T-cell (primary cell): ENCODE measurements around the gene AVL9. TPM values are rescaled to one million over a fixed set of nuclear protein-coding genes. Genes with fewer than 3 reads are reported as not detected.

Source experiments
- ATAC-seq, 4 experiments: fragments of 200-7000 bp in 3 of 4; fragments of 150-1000 bp in 1 of 4; cut with Tn5 transposase; replicated peaks in 1 of 4; 1 replicate in 3 of 4; 2 replicates in 1 of 4; pipeline ENCODE4 v1.10.0; 2021; ENCODE audit warnings: moderate library complexity in 3 of 4, mild to moderate bottlenecking in 2 of 4, moderate number of reproducible peaks in 1 of 4
- CTCF ChIA-PET, 2 donors: fragments of 300-600 bp; sonication (Branson Sonifier 250); formaldehyde crosslinking; loops; one replicate each; lab custom pipeline; 2022; ENCODE audit warnings: antibody characterized with exemption in 2 of 2; lab: Charles Lee
- POLR2A ChIA-PET, 2 donors: fragments of 300-600 bp; sonication (Branson Sonifier 250); formaldehyde crosslinking; loops; one replicate each; lab custom pipeline; 2022; ENCODE audit warnings: antibody characterized with exemption in 2 of 2; lab: Charles Lee
- DNase-seq, 35 experiments: peaks; one replicate each; pipeline versions ENCODE4 v3.0.0 to v3.0.0-alpha.2; 2013 to 2023
- H3K27ac ChIP-seq: one replicate; pipeline ENCODE4 v1.5.1; 2013; ENCODE audit warnings: low read length
- H3K27me3 ChIP-seq, 2 experiments: replicated peaks in 1 of 2; 1 replicate in 1 of 2; 2 replicates in 1 of 2; pipeline versions ENCODE4 v1.6.1 to v1.7.0; 2013; ENCODE audit warnings: low read length in 1 of 2, mixed read lengths in 1 of 2; ENCODE audit not compliant: control insufficient read depth in 2 of 2, insufficient read depth in 2 of 2; ENCODE audit errors: extremely low read depth in 1 of 2
- H3K36me3 ChIP-seq, 2 donors: 1 replicate in 1 of 2; 2 replicates in 1 of 2; pipeline versions ENCODE4 v1.6.1 to v1.7.0; 2013; ENCODE audit warnings: low read length in 1 of 2; ENCODE audit not compliant: control insufficient read depth in 2 of 2, insufficient read depth in 1 of 2; ENCODE audit errors: extremely low read depth in 1 of 2
- H3K4me1 ChIP-seq, 2 experiments: 1 replicate in 1 of 2; 2 replicates in 1 of 2; pipeline versions ENCODE4 v1.6.1 to v1.7.0; 2013; ENCODE audit warnings: low read length in 2 of 2, mixed read lengths in 1 of 2; ENCODE audit not compliant: insufficient read depth in 2 of 2, control insufficient read depth in 1 of 2; ENCODE audit errors: extremely low read depth in 1 of 2
- H3K4me3 ChIP-seq, 2 donors: 1 replicate in 1 of 2; 2 replicates in 1 of 2; pipeline versions ENCODE4 v1.5.1 to v1.7.0; 2013; ENCODE audit warnings: mild to moderate bottlenecking in 2 of 2, low read length in 1 of 2, moderate library complexity in 1 of 2; ENCODE audit not compliant: control insufficient read depth in 1 of 2; ENCODE audit errors: extremely low read depth in 1 of 2
- H3K9me3 ChIP-seq: 2 replicates; pipeline ENCODE4 v1.7.0; 2013
- H3K27ac Mint-ChIP-seq, 2 donors: one replicate each; pipeline ENCODE4 v1.8.0; 2020 to 2021; ENCODE audit warnings: mild to moderate bottlenecking in 2 of 2, mixed read lengths in 2 of 2
- H3K27me3 Mint-ChIP-seq, 2 donors: one replicate each; pipeline ENCODE4 v1.8.0; 2021 to 2022; ENCODE audit warnings: mixed read lengths in 2 of 2
- H3K36me3 Mint-ChIP-seq: one replicate; pipeline ENCODE4 v1.8.0; 2021; ENCODE audit warnings: mixed read lengths
- H3K4me1 Mint-ChIP-seq, 3 donors: one replicate each; pipeline ENCODE4 v1.8.0; 2020 to 2022; ENCODE audit warnings: mixed read lengths in 3 of 3, mild to moderate bottlenecking in 1 of 3
- H3K4me3 Mint-ChIP-seq, 3 donors: one replicate each; pipeline ENCODE4 v1.8.0; 2020 to 2022; ENCODE audit warnings: mild to moderate bottlenecking in 3 of 3, mixed read lengths in 3 of 3, moderate library complexity in 3 of 3
- H3K9me3 Mint-ChIP-seq, 3 donors: one replicate each; pipeline ENCODE4 v1.8.0; 2020 to 2022; ENCODE audit warnings: mixed read lengths in 3 of 3
- WGBS: methylation state at CpG from one replicate; pipeline ENCODE4 v1.1.5; 2013; ENCODE audit warnings: missing lambda C conversion rate; ENCODE audit not compliant: insufficient coverage; 5-methylcytosine and 5-hydroxymethylcytosine counted together
- total RNA-seq, 35 experiments: library from RNA in 6 of 35; stranded (reverse) in 6 of 35; fragments of 120-200 nt in 1 of 35; gene quantifications; one replicate each; pipeline versions ENCODE4 v1.2.1 to v1.2.4 and lab custom pipeline; 2013 to 2026

AVL9 gene
- total RNA-seq, 5 donors from 2014 or later (not counting 1 experiment from before 2014, with no cell fraction given), result 39.3 to 44.9 (median 39.7) TPM

DNA sequence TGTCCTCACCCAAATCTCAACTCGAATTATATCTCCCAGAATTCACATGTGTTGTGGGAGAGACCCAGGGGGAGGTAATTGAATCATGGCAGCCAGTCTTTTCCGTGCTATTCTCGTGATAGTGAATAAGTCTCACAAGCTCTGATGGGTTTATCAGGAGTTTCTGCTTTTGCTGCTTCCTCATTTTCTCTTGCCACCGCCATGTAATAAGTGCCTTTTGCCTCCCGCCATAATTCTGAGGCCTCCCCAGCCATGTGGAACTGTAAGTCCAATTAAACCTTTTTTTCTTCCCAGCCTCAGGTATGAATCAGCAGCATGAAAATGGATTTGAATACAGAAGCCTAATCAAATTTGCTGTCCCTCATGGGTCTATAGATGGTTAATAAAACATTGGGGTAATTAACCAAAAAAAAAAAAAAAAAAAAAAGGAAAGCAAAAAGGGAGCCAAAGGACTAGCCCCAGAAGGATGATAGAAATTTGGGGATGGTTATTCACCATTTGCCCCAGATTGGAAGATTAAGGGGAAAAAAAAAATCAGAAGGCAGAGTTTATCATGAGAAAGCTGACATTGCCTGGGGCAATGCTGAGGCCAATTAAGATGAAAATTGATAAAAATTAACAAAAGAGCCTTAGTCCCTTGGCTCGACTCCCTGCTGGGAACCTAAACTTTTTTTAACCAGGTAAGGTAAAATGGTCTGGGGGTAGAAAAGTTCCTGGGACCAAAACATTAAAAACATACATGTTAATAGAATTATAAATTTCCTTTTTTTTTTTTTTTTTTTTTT is 27.6 kb downstream of the AVL9 start:
- H3K4me3 Mint-ChIP-seq, result no peak overlapping the region
- peaks cover 0 to 5% (median 3%) of the 10 kb centered on the region in 3 donors for H3K9me3 Mint-ChIP-seq
- H3K27me3 Mint-ChIP-seq, result no peaks in the 10 kb centered on the region
- H3K27ac ChIP-seq, result no peak overlapping the region
- ChIA-PET POLR2A (no interaction called here), CTCF (no interaction called here)
- ATAC-seq (no peak), DNase-seq (no peak)
- H3K9me3 ChIP-seq, result no peaks in the 10 kb centered on the region
- peaks cover 4 to 5% of the 10 kb centered on the region in 2 donors for H3K36me3 ChIP-seq
- no peak overlapping the region for H3K4me3 ChIP-seq
- H3K4me1 ChIP-seq, result no peaks in the 10 kb centered on the region
- peaks cover 30% of the 10 kb centered on the region for H3K36me3 Mint-ChIP-seq
- no peak overlapping the region for H3K27ac Mint-ChIP-seq
- H3K4me1 Mint-ChIP-seq, result peaks cover 20 to 42% (median 35%) of the 10 kb centered on the region in 3 donors
- no peaks in the 10 kb centered on the region for H3K27me3 ChIP-seq
- WGBS, result 100% methylated on average over 3 of the region's 6 CpGs

DNA sequence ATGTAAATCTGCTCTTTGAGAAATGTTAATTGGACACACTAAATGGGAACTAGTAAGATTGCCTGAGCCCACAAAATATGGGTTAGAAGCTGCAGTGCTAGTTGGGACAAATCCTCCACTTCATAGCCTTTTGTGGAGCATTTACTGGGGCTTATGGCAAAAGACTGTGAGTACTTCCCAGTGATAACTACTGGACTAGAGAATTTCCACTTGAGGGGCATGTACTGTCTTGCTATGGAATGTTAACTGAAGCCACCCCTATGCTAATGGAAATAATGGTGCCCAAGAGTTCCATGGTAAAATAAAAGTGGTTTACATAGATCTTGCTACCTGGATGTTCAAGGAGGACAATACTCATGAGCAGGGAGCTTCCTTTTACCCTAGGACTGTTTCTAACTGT is 29.3 kb downstream of the AVL9 start:
- Mint-ChIP-seq H3K27ac (no peak overlapping the region), H3K36me3 (peaks cover 32% of the 10 kb centered on the region), H3K4me1 (peaks cover 34 to 53% (median 42%) of the 10 kb centered on the region in 3 donors), H3K9me3 (peaks cover 0 to 5% (median 3%) of the 10 kb centered on the region in 3 donors), H3K27me3 (no peaks in the 10 kb centered on the region), H3K4me3 (no peak overlapping the region)
- Histone ChIP-seq H3K27ac (no peak overlapping the region), H3K4me3 (no peak overlapping the region), H3K36me3 (peaks cover 4 to 5% of the 10 kb centered on the region in 2 donors), H3K27me3 (no peaks in the 10 kb centered on the region), H3K4me1 (no peaks in the 10 kb centered on the region), H3K9me3 (no peaks in the 10 kb centered on the region)
- POLR2A ChIA-PET, result interaction anchor here in 1 of 2 donors (0.5 kb wide), 1 partner anchor 8 kb away, joined by 3 read pairs; no protein-coding TSS in a partner anchor
- CTCF ChIA-PET, result no interaction called here
- no peak for DNase-seq
- no peak for ATAC-seq

DNA sequence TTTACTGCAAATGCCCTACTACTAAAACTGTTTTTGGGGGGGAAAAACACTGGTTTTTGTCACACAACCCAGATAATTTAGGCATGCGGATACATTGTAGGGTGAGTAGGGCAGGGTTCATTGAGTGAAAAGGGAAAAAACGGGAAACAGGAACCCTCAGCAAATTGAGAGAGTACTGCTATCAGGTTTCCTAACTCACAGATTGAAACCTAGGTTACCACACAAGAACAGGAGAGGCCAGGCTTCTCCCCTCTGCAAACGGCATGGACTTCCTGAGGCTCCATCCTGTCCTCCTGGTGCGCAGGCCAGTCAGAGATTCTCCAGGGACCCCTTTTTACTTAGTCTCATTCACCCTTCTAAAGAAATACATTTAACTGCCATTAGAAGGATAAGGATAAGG is 30.6 kb downstream of the AVL9 start:
- Mint-ChIP-seq H3K27ac (no peak overlapping the region), H3K9me3 (no peaks in the 10 kb centered on the region), H3K27me3 (no peaks in the 10 kb centered on the region), H3K36me3 (peaks cover 20% of the 10 kb centered on the region), H3K4me3 (no peak overlapping the region), H3K4me1 (peaks cover 32 to 46% (median 37%) of the 10 kb centered on the region in 3 donors)
- whole genome bisulfite sequencing, result 80% methylated on average over 2 of the region's 4 CpGs
- DNase-seq (no peak), ATAC-seq (no peak)
- POLR2A ChIA-PET, result no interaction called here
- Histone ChIP-seq H3K4me1 (no peaks in the 10 kb centered on the region), H3K27me3 (no peaks in the 10 kb centered on the region), H3K9me3 (no peaks in the 10 kb centered on the region), H3K4me3 (no peak overlapping the region), H3K27ac (no peak overlapping the region), H3K36me3 (peaks cover 0 to 4% of the 10 kb centered on the region in 2 donors)
- CTCF ChIA-PET, result no interaction called here

DNA sequence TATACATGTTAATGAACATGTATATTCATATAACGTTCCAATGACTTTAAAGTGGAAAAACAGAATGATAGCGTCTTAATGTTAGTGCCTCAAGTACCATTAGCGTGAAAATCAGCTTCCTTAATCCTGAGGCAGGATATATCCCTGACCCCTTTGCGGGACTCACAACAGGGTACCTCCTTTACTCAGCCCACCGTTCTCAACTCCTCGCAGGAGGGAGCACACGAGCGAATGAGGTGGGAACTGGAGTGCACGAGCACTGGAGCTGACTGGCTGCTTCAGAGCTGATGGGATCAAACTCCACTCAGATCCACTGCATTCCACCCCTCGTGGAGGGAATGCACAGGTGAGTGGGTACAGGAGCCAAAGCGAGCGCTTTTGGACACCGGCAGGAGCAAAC is 36.1 kb downstream of the AVL9 start:
- Mint-ChIP-seq H3K4me1 (peaks cover 26 to 61% (median 41%) of the 10 kb centered on the region in 3 donors), H3K27ac (no peak overlapping the region), H3K27me3 (no peaks in the 10 kb centered on the region), H3K9me3 (no peaks in the 10 kb centered on the region), H3K4me3 (no peak overlapping the region), H3K36me3 (peaks cover 3% of the 10 kb centered on the region)
- ATAC-seq (no peak), DNase-seq (no peak)
- peaks cover 2 to 10% of the 10 kb centered on the region in 2 donors for H3K36me3 ChIP-seq
- peaks cover 0 to 10% of the 10 kb centered on the region in 2 experiments for H3K4me1 ChIP-seq
- no peak overlapping the region for H3K4me3 ChIP-seq
- no peaks in the 10 kb centered on the region for H3K27me3 ChIP-seq
- ChIA-PET POLR2A (interaction anchor here in 1 of 2 donors (0.6 kb wide), 1 partner anchor 23 kb away, joined by 3 read pairs; no protein-coding TSS in a partner anchor), CTCF (no interaction called here)
- H3K9me3 ChIP-seq, result no peaks in the 10 kb centered on the region
- WGBS, result 100% methylated on average over 6 of the region's 13 CpGs
- no peak overlapping the region for H3K27ac ChIP-seq

DNA sequence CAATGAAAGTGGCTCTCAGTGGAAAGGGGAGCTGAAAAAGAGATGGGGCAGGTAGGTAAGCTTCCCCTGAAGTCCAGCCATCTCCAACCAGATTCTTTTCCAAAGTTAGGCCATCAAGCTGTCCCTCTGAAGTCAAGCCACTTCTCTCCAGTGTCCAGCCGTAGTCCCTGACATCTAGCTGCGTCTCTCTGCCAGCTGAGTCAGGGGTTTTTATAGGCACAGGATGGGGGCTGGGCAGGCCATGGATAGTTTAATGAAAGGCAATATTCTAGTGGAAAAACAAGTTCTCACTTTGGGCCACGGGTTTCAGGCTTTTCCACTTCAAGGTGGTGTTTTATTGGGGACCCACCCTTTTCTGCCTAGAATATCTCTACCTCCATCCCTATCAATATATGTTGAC is 36.8 kb downstream of the AVL9 start:
- H3K27ac ChIP-seq, result no peak overlapping the region
- Mint-ChIP-seq H3K27ac (no peak overlapping the region), H3K27me3 (no peaks in the 10 kb centered on the region), H3K4me3 (no peak overlapping the region), H3K36me3 (peaks cover 3% of the 10 kb centered on the region), H3K9me3 (no peaks in the 10 kb centered on the region), H3K4me1 (peaks cover 29 to 62% (median 43%) of the 10 kb centered on the region in 3 donors)
- WGBS, result no CpG with 5 or more reads among the region's 3 CpGs
- POLR2A ChIA-PET, result no interaction called here
- ATAC-seq (no peak), DNase-seq (no peak)
- peaks cover 0 to 10% of the 10 kb centered on the region in 2 experiments for H3K4me1 ChIP-seq
- peaks cover 0 to 10% of the 10 kb centered on the region in 2 donors for H3K36me3 ChIP-seq
- CTCF ChIA-PET, result no interaction called here
- H3K27me3 ChIP-seq, result no peaks in the 10 kb centered on the region
- no peaks in the 10 kb centered on the region for H3K9me3 ChIP-seq
- no peak overlapping the region for H3K4me3 ChIP-seq

DNA sequence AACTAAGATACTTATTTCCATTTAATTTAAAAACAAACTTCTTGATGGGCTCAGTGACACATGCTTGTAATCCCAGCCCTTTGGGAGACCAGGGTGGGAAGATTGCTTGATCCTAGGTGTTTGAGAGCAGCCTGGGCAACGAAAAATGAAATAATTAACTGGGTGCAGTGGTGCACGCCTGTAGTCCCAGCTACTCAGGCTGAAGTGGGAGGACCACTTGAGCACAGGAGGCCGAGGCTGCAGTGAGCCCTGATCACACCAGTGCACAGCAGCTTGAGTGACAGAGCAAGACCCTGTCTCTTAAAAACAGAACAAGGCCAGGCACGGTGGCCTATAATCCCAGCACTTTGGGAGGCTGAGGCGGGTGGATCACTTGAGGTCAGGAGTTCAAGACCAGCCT is 37.4 kb downstream of the AVL9 start:
- ATAC-seq (no peak), DNase-seq (no peak)
- ChIA-PET CTCF (interaction anchor here in 1 of 2 donors (0.7 kb wide), 1 partner anchor 41 kb away, joined by 3 read pairs; no protein-coding TSS in a partner anchor), POLR2A (interaction anchor here in 1 of 2 donors (0.6 kb wide), 1 partner anchor 36 kb away, joined by 3 read pairs; no protein-coding TSS in a partner anchor)
- Mint-ChIP-seq H3K4me3 (no peak overlapping the region), H3K9me3 (no peaks in the 10 kb centered on the region), H3K27me3 (no peaks in the 10 kb centered on the region), H3K36me3 (peaks cover 3% of the 10 kb centered on the region), H3K4me1 (peaks cover 29 to 59% (median 41%) of the 10 kb centered on the region in 3 donors), H3K27ac (no peak overlapping the region)
- Histone ChIP-seq H3K4me1 (peaks cover 0 to 10% of the 10 kb centered on the region in 2 experiments), H3K9me3 (no peaks in the 10 kb centered on the region), H3K36me3 (peaks cover 0 to 10% of the 10 kb centered on the region in 2 donors), H3K4me3 (no peak overlapping the region), H3K27ac (no peak overlapping the region), H3K27me3 (no peaks in the 10 kb centered on the region)
- WGBS, result 94% methylated on average over 3 of the region's 5 CpGs
